C4-2B (cell line): ENCODE results near the gene PTDSS2.

Experiments
- ZFX ChIP-seq: fragments of 450-650 bp; IDR thresholded peaks from 2 replicates; pipeline ENCODE4 v1.6.1; 2017
- TF ChIP-seq, protein P1 (sequence below): fragments of 450-650 bp; conservative IDR thresholded peaks from 2 replicates; pipeline ENCODE4 v1.5.1; 2017; ENCODE audit warnings: mild to moderate bottlenecking

- TF ChIP-seq, protein P1, sequence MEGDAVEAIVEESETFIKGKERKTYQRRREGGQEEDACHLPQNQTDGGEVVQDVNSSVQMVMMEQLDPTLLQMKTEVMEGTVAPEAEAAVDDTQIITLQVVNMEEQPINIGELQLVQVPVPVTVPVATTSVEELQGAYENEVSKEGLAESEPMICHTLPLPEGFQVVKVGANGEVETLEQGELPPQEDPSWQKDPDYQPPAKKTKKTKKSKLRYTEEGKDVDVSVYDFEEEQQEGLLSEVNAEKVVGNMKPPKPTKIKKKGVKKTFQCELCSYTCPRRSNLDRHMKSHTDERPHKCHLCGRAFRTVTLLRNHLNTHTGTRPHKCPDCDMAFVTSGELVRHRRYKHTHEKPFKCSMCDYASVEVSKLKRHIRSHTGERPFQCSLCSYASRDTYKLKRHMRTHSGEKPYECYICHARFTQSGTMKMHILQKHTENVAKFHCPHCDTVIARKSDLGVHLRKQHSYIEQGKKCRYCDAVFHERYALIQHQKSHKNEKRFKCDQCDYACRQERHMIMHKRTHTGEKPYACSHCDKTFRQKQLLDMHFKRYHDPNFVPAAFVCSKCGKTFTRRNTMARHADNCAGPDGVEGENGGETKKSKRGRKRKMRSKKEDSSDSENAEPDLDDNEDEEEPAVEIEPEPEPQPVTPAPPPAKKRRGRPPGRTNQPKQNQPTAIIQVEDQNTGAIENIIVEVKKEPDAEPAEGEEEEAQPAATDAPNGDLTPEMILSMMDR: no peak
- no peak for TF ChIP-seq ZFX
Measured at GRCh38 chr11:489610-490185, 39.6 kb downstream of the PTDSS2 start.
